Pancreas (tissue), 10 donors: Measurements from ENCODE around the gene FGD3. TPM values are rescaled to one million over a fixed set of nuclear protein-coding genes. Genes with fewer than 3 reads are reported as not detected.

ENCODE experiments used
- ATAC-seq, 4 donors: fragments of 200-7000 bp; cut with Tn5 transposase; one replicate each; pipeline versions ENCODE4 v1.8.0 to v1.9.1; 2020; ENCODE audit warnings: mild to moderate bottlenecking in 4 of 4, moderate library complexity in 4 of 4
- DNase-seq, 6 donors: peaks; one replicate each; pipeline ENCODE4 v3.0.0-alpha.2; 2020
- FAIRE-seq: peaks from 2 replicates; lab custom pipeline; 2012; peaks lifted over from hg19 to GRCh38; lab: Jason Lieb, UNC
- H3K27ac ChIP-seq, 4 donors: fragments of 200-600 bp; sonication (generic); 1 replicate in 3 of 4; 2 replicates in 1 of 4; pipeline versions ENCODE4 v1.5.0 to v1.8.0; 2020
- H3K27me3 ChIP-seq, 4 donors: fragments of 200-600 bp; one replicate each; pipeline ENCODE4 v1.8.0; 2021
- H3K36me3 ChIP-seq, 3 donors: fragments of 200-600 bp; sonication (generic) in 1 of 3; one replicate each; pipeline versions ENCODE4 v1.5.0 to v1.8.0; 2020 to 2021
- H3K4me1 ChIP-seq, 3 donors: fragments of 200-600 bp; one replicate each; pipeline ENCODE4 v1.8.0; 2021
- H3K4me3 ChIP-seq, 4 donors: fragments of 200-600 bp; sonication (generic) in 2 of 4; one replicate each; pipeline versions ENCODE4 v1.5.0 to v1.8.0; 2020 to 2021
- H3K9me3 ChIP-seq, 4 donors: fragments of 200-600 bp; one replicate each; pipeline ENCODE4 v1.8.0; 2021
- WGBS, 2 donors: extraction: QIAGEN DNeasy Blood & Tissue Kit; methylation state at CpG; one replicate each; pipeline ENCODE4 v1.1.7; 2013; 5-methylcytosine and 5-hydroxymethylcytosine counted together
- intact Hi-C, 3 donors: fragments of 100-400 bp; cut with DNase I; formaldehyde crosslinking; loops; one replicate each; pipeline versions ENCODE4 v1.11.1 to v1.14.2; 2022
- polyA plus RNA-seq, 2 donors: library from polyadenylated mRNA; stranded (reverse); fragments of 200-250 nt; gene quantifications; one replicate each; pipeline ENCODE4 v1.2.3, GENCODE V29; 2013
- total RNA-seq, 6 donors: library from RNA; stranded (reverse); fragmentation: NEBNext Ultra II Directional in 4 of 6; extraction: Animal tissue kit (Norgen Biotek cat#: 25700) in 4 of 6; gene quantifications; one replicate each; pipeline versions ENCODE4 v1.2.1 to v1.2.4, GENCODE V29; 2021 to 2023
- TF ChIP-seq, protein P1 (sequence below), 4 donors: fragments of 200-600 bp; sonication (generic) in 3 of 4; IDR thresholded peaks; one replicate each; pipeline versions ENCODE4 v1.5.0 to v1.8.0; 2021; ENCODE audit warnings: antibody characterized with exemption in 4 of 4
- donor health status: healthy with polysubstance abuse.
- donor health status: DM: no; HTN: no; CAD: no; lungs with moderate emphysema.
- donor health status: DM: no; HTN: no; CAD: no.
- donor health status: control.
- donor health status: control.
- donor health status: Bipolar disorder and iron deficiency.
- donor health status: DM: yes; HTN: yes; CAD: no.
- donor health status: DM: no; HTN: no; CAD: no.
- donor health status: DM: no; HTN: no; CAD: no.
- donor health status: DM: yes; HTN: yes; CAD: no.

The FGD3 gene
- total and polyA plus RNA-seq, 8 donors = 5.0 to 27.7 (median 7.8) TPM

DNA sequence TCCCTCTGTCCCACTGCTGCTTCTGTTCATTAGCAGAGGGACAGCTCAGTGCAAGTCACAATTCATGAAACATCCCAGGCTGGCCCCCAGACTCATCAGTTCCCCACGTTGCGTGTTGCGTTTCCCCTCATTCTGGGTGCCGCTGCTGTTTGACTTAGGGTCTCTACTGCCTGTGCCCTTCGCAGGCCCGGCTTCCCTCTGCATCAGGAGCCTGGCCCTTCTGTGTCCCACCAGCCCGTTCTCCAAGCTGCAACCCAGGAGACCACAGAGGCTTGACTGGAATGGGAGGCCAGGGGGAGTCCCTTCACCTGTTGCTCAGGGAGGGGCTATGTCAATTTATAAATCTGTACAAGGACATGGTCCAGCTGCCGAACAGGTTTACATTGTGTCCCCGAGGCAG, 57.2 kb downstream of the FGD3 start:
- no peaks in the 10 kb centered on the region for H3K9me3 ChIP-seq
- TF ChIP-seq, protein P1, sequence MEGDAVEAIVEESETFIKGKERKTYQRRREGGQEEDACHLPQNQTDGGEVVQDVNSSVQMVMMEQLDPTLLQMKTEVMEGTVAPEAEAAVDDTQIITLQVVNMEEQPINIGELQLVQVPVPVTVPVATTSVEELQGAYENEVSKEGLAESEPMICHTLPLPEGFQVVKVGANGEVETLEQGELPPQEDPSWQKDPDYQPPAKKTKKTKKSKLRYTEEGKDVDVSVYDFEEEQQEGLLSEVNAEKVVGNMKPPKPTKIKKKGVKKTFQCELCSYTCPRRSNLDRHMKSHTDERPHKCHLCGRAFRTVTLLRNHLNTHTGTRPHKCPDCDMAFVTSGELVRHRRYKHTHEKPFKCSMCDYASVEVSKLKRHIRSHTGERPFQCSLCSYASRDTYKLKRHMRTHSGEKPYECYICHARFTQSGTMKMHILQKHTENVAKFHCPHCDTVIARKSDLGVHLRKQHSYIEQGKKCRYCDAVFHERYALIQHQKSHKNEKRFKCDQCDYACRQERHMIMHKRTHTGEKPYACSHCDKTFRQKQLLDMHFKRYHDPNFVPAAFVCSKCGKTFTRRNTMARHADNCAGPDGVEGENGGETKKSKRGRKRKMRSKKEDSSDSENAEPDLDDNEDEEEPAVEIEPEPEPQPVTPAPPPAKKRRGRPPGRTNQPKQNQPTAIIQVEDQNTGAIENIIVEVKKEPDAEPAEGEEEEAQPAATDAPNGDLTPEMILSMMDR (IDR thresholded peaks at IDR 0.05) = no peak
- 73 to 77% methylated on average over 9 of the region's 9 CpGs for WGBS, 2 donors
- no peak for DNase-seq
- H3K27ac ChIP-seq = no peak overlapping the region
- H3K27me3 ChIP-seq = no peaks in the 10 kb centered on the region
- ATAC-seq = no peak
- no peak for FAIRE-seq
- no peak overlapping the region for H3K4me3 ChIP-seq
- intact Hi-C loops = no loop called here
- H3K36me3 ChIP-seq = no peaks in the 10 kb centered on the region
- H3K4me1 ChIP-seq = no peaks in the 10 kb centered on the region

DNA sequence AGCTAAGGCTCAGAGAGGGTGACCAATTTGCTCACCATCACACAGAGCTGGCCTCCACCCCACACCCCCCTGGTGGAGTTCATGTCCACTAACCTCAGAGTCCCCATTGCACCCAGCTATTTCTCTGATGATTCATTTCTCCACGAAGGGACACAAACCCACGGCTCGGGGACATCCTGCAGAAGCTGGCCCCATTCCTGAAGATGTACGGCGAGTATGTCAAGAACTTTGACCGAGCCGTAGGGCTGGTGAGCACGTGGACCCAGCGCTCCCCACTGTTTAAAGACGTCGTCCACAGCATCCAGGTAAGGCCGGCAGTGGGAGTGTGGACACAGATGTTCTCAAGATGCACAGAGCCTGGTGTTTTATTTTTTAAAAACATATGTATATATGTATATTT, 58.6 kb downstream of the FGD3 start:
- intact Hi-C loops = no loop called here
- H3K36me3 ChIP-seq = no peaks in the 10 kb centered on the region
- FAIRE-seq = no peak
- H3K27ac ChIP-seq = no peak overlapping the region
- no peak overlapping the region for H3K4me3 ChIP-seq
- no peaks in the 10 kb centered on the region for H3K9me3 ChIP-seq
- H3K4me1 ChIP-seq = no peaks in the 10 kb centered on the region
- DNase-seq = peak in 1 of 6 donors; percentile 18
- 79 to 90% methylated on average over 12 of the region's 12 CpGs for WGBS, 2 donors
- H3K27me3 ChIP-seq = no peaks in the 10 kb centered on the region
- TF ChIP-seq, protein P1 (IDR thresholded peaks at IDR 0.05) = no peak
- no peak for ATAC-seq

DNA sequence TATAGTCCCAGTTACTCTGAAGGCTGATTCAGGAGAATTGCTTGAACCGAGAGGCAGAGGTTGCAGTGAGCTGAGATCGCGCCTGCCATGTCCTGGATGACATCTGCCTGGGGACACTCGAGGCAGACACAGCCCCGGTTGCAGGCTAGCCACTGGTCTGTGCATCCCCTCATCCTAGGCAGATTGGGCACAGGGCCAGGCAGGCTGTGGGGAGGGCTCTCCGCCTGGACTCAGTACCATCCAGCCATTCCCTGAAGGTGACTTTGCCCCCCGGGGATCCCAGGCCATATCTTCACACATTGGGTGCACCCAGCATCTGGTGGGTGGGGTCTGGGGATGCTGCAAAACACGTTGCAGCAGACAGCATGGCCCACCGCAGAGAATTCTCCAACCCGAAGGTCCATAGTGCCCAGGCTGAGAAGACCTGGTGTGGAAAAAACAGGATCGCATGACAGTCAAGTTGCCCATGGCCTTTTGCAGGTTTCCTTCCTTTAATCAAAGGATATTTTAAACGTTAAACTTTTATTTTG, 60.3 kb downstream of the FGD3 start:
- Histone ChIP-seq H3K9me3 (no peaks in the 10 kb centered on the region), H3K4me1 (no peaks in the 10 kb centered on the region), H3K27me3 (no peaks in the 10 kb centered on the region), H3K27ac (no peak overlapping the region), H3K4me3 (no peak overlapping the region), H3K36me3 (no peaks in the 10 kb centered on the region)
- intact Hi-C loops = no loop called here
- DNase-seq (peak in 2 of 6 donors; percentile 6 to 48), FAIRE-seq (no peak), ATAC-seq (no peak)
- WGBS, 2 donors = 73 to 81% methylated on average over 12 of the region's 12 CpGs
- TF ChIP-seq, protein P1 (IDR thresholded peaks at IDR 0.05) = no peak

DNA sequence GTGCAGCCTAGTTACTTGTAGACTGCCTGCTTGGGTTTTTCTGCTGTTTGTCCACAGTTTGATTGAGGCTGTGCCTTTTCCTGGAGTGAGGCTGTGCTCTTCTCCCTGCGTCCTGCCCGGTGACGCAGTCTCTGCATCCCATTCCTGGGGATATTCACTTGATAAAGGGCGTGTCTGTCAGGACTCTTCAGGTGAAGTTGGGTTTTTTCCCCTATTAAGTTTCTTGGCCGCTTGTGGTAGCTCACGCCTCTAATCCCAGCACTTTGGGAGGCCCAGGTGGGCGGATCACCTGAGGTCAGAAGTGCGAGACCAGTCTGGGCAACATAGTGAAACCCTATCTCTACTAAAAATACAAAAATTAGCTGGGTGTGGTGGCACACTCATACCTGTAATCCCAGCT, 61.1 kb downstream of the FGD3 start:
- FAIRE-seq (no peak), DNase-seq (no peak), ATAC-seq (no peak)
- TF ChIP-seq, protein P1 (IDR thresholded peaks at IDR 0.05) = no peak
- intact Hi-C loops = no loop called here
- 89 to 91% methylated on average over 8 of the region's 8 CpGs for WGBS, 2 donors
- Histone ChIP-seq H3K9me3 (no peaks in the 10 kb centered on the region), H3K4me1 (no peaks in the 10 kb centered on the region), H3K36me3 (no peaks in the 10 kb centered on the region), H3K4me3 (no peak overlapping the region), H3K27me3 (no peaks in the 10 kb centered on the region), H3K27ac (no peak overlapping the region)

DNA sequence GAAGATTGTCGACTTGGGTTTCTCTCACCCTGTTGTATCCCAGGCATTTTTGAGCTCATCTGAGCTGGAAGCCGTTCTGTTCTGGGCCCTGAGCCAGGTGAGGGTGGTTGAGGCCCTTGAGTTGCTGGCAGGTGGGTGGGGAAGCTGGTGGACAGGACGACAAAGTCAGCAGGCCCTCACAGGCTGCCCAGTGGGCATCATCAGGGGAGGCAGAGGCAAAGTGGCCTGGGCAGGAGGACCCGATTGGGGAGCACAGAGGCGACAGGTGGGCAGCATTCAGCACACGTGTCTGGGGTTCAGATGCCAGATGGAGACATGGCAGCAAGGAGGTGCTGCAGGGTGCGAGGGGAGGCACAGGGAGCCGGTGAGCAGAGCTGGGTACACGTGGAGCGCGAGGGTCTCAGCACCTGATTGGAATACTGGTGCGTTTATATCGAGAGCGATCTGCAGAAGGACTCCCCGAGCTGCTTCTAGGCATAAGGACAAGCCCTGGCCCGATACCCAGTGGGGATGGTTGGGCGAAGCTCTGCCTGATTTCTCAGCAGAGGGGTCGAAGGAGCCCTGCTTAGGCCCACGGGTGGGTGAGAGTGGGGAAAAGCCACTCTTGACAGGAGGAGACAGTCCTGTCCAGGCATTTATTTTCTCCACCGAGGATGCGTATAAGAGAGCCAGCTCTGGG, 62.2 kb downstream of the FGD3 start:
- Histone ChIP-seq H3K4me1 (no peaks in the 10 kb centered on the region), H3K36me3 (no peaks in the 10 kb centered on the region), H3K9me3 (no peaks in the 10 kb centered on the region), H3K27ac (no peak overlapping the region), H3K4me3 (no peak overlapping the region), H3K27me3 (no peaks in the 10 kb centered on the region)
- ATAC-seq = no peak
- FAIRE-seq = no peak
- 79 to 87% methylated on average over 21 of the region's 21 CpGs for WGBS, 2 donors
- intact Hi-C loops = no loop called here
- TF ChIP-seq, protein P1 (IDR thresholded peaks at IDR 0.05) = no peak
- DNase-seq = peak in 1 of 6 donors; percentile 54
